Superior temporal gyrus (tissue), 1 donor: ENCODE measurements around the gene PRR16.
"Not testable (repeated sequence)": the region's sequence is repeated elsewhere in the genome, so short reads cannot be mapped to it uniquely, and the experiment has no call there.

Experiments
- DNase-seq: peaks from one replicate; pipeline ENCODE4 v3.0.0-alpha.2; 2016; ENCODE audit errors: extremely low spot score

PRR16 gene

GRCh38 chr5:120463991-120464626 is at the start of gene PRR16:
TSS of gene PRR16 (plus strand) at chr5:120464300.
- DNase-seq, result peak; percentile 56

GRCh38 chr5:120415985-120416384 is 48.1 kb upstream of the PRR16 start:
- DNase-seq, result no peak

- no peak for DNase-seq
Measured at GRCh38 chr5:120419127-120419526, 45.0 kb upstream of the PRR16 start.

GRCh38 chr5:120426633-120427275 is 37.3 kb upstream of the PRR16 start:
- DNase-seq, result not testable (repeated sequence)

- no peak for DNase-seq
Measured at GRCh38 chr5:120430572-120430971, 33.5 kb upstream of the PRR16 start.

DNA sequence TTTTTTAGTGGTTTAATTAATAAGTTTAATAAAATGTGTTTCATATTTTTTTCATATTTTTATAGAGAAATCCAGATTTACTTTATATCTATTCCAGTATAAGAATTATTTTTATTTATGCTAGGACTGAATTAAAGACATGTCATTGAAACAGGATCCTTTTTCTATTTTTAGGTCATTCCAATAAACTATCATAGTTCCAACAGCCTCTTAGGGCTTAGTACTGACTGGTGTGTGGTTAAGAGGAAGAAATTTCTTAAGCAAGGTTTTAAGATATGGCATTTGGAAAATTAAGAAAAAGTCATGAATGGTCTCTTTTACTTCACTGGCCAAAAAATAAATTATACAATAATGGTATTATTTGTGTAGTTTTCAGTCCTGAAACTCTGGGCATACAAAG is 31.2 kb upstream of the PRR16 start:
- DNase-seq, result no peak

GRCh38 chr5:120435129-120435528 is 29.0 kb upstream of the PRR16 start:
- no peak for DNase-seq

- no peak for DNase-seq
Measured at GRCh38 chr5:120436996-120437395, 27.1 kb upstream of the PRR16 start.

GRCh38 chr5:120442694-120443093 is 21.4 kb upstream of the PRR16 start:
- DNase-seq, result no peak

GRCh38 chr5:120443607-120444006 is 20.5 kb upstream of the PRR16 start:
- DNase-seq, result no peak

GRCh38 chr5:120446068-120446492 is 18.0 kb upstream of the PRR16 start:
- DNase-seq, result no peak

DNA sequence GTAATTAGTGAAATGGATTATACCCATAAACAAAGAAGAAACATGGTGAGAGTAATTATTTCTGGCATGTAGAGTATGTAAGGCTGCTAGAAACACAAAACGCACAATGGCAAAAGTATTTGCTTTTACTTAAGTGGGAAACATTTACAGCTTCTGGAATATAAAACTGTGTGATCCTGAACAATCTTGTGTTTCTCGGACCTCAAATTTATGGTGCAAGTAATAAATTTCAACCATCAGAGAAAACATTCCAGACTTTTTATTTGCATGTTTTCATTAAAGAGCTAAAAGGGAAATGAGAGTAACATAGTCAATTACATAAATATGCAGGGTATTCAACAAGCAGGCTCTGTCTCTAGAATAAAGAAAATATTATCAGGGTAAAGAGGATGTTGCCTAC is 17.2 kb upstream of the PRR16 start:
- DNase-seq, result no peak

DNA sequence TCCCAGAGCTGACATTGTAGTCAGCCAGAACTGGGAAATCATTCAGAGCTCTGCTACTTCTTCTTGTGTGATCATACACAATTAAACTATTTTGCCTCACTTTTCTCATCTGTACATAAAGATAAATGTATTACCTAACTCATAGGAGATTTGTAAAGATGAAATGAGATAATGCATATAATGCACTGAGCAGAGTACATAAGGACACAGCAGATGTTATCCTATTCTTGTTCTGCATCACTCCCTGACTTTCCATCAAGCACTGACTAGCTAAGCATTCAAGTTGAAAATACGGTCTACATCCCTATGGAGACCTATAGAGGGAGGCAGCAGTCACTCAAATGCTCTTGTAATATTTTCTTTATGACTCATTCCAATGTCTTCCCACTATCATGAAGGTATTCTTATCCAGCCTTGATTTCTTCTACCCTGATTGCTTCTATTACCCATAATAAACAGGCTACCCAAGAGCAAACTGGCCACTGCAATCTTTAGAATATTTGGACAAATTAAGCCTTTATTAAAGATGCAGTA is 16.3 kb upstream of the PRR16 start:
- no peak for DNase-seq

GRCh38 chr5:120449501-120449900 is 14.6 kb upstream of the PRR16 start:
- no peak for DNase-seq

DNA sequence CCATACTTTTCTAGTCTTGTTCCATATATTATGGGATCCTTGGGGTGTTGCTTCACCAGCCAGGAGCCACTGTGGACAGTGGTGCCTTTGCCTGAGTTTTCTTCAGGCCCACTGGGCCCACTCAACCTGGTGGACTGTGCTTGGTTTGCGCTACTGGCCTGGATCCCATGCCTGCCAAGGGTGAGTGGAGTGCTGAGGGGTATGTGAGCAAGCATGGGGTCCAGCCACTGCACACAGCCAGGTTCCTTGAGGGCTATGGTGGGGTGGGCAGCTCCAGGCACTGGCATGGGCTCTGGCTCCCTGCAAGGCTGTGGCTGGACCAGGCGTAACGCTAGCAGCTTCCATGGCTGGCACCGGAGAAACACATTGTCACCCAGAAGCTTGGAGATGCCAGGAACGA is 13.2 kb upstream of the PRR16 start:
- no peak for DNase-seq

- no peak for DNase-seq
Measured at GRCh38 chr5:120451445-120451844, 12.7 kb upstream of the PRR16 start.

DNA sequence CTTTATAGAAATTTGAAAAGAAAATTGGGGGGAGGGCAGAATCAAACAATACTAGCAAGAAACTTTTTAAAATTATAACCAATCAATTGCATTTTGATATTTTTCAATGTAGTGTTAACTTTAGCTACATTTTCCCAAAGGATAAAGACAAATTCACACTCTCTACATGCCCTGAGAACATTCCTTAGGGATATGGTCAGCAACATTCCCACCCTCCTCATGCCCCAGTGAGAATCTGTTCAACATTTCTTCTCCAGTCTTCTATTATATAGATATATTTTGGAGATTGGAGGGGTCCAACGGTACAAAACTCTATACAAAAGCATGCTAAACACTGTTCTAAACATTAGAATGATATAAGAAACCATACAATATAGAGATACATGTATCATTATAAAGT is 11.6 kb upstream of the PRR16 start:
- DNase-seq, result no peak

GRCh38 chr5:120454094-120454798 is 9.9 kb upstream of the PRR16 start:
- DNase-seq, result no peak

- DNase-seq, result no peak
Measured at GRCh38 chr5:120456006-120456405, 8.1 kb upstream of the PRR16 start.

DNA sequence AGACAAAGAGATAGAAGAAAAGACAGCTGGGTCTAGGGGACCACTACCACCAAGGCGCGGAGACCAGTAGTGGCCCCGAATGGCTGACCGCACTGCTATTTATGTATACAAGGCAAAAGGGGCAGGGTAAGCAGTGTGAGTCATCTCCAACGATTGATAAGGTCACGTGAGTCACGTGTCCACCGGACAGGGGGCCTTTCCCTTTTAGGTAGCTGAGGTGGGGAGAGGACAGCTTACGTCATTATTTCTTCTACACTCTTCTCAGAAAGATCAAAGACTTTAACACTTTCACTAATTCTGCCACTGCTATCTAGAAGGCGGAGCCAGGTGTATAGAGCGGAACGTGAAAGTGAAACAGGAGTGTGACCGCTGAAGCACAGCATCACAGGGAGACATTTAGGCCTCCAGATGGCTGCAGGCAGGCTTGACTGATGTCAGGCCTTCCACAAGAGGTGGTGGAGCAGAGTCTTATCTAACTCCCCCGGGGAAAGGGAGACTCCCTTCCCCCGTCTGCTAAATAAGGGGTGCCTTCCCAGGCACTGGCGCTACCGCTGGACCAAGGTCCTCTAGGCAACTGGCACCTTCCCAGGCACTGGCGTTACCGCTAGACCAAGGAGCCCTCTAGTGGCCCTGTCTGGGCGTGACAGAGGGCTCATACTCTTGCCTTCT is 6.1 kb upstream of the PRR16 start:
- no peak for DNase-seq

DNA sequence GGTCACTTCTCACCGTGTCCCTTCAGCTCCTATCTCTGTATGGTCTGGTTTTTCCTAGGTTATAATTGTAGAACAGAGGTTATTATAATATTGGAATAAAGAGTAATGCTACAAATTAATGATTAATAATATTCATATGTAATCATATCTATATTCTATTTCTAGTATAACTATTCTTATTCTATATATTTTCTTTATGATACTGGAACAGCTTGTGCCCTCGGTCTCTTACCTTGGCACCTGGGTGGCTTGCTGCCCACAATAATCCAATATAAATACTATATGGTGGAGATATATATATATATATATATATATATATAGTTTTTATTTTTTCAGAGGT is 5.6 kb upstream of the PRR16 start:
- not testable (repeated sequence) for DNase-seq

DNA sequence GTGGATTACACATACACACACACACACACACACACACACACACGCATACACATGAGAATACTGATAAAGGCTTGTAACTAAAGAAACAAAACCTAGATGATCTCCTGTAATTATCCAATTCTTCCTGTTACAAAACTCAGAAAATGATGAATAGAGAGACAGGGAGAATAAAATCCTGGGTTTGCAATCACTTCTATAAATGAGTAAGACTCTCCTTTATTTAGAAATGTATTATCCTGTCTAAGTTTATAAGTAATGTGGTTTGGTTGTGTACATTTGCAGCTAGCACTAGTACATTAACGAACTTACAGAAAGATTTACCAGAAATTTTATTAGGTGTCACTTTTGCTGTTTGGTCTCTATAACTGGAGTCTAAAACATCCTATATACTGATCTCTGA is 2.8 kb upstream of the PRR16 start:
- DNase-seq, result no peak
